HepG2 (cell line): ENCODE results near the gene MLX. TPM values are rescaled to one million over a fixed set of nuclear protein-coding genes. Genes with fewer than 3 reads are reported as not detected.

Experiments used
- AGO2 ChIP-seq: fragments of 200-400 bp; formaldehyde crosslinking; optimal IDR thresholded peaks from 2 replicates; pipeline ENCODE3; 2017; ENCODE audit warnings: mild to moderate bottlenecking, low read depth, low read length, moderate library complexity
- AKNA ChIP-seq: sonication (generic); formaldehyde crosslinking; IDR thresholded peaks from 2 replicates; pipeline ENCODE4 v1.4.0; 2020; ENCODE audit warnings: missing genetic modification reagents, borderline replicate concordance
- BRF2 ChIP-seq: sonication (generic); formaldehyde crosslinking; IDR thresholded peaks from 2 replicates; pipeline ENCODE4 v1.8.1; 2022; ENCODE audit warnings: mild to moderate bottlenecking, missing genetic modification reagents
- FOXK1 ChIP-seq: sonication (generic); formaldehyde crosslinking; IDR thresholded peaks from 2 replicates; pipeline ENCODE4 v1.4.0; 2020; ENCODE audit warnings: low read depth, missing genetic modification reagents, borderline replicate concordance
- FOXP1 ChIP-seq, 2 experiments: fragments of 450-650 bp in 1 of 2; IDR thresholded peaks; 2 replicates each; pipeline ENCODE4 v1.6.1; 2017 to 2018; ENCODE audit warnings: antibody characterized with exemption in 1 of 2
- GABPB1 ChIP-seq: IDR thresholded peaks from 2 replicates; pipeline ENCODE4 v1.6.1; 2016; ENCODE audit warnings: mild to moderate bottlenecking, missing genetic modification reagents, moderate library complexity, missing compliant biosample characterization
- HCFC1 ChIP-seq: fragments of 150-350 bp; IDR thresholded peaks from 2 replicates; pipeline ENCODE4 v1.6.1; 2014; ENCODE audit warnings: low read depth, low read length
- HNF4G ChIP-seq, 2 experiments: sonication (generic) in 1 of 2; formaldehyde crosslinking in 1 of 2; IDR thresholded peaks; 2 replicates each; pipeline versions ENCODE4 v1.4.0 to v1.6.1; 2011 to 2020; ENCODE audit warnings: borderline replicate concordance in 2 of 2, low read depth in 2 of 2, mild to moderate bottlenecking in 2 of 2, low read length in 1 of 2, missing genetic modification reagents in 1 of 2, moderate library complexity in 1 of 2
- NCOR1 ChIP-seq: fragments of 200-600 bp; sonication (generic); IDR thresholded peaks from 2 replicates; pipeline ENCODE4 v1.7.0; 2017; ENCODE audit warnings: antibody characterized with exemption, low read length, borderline replicate concordance
- PHF8 ChIP-seq: sonication (generic); formaldehyde crosslinking; IDR thresholded peaks from 2 replicates; pipeline ENCODE4 v1.5.0; 2020; ENCODE audit warnings: missing genetic modification reagents
- RNF2 ChIP-seq: fragments of 450-650 bp; conservative IDR thresholded peaks from 2 replicates; pipeline ENCODE4 v1.6.1; 2016; ENCODE audit warnings: low read depth
- SATB2 ChIP-seq: sonication (generic); formaldehyde crosslinking; IDR thresholded peaks from 2 replicates; pipeline ENCODE4 v1.5.0; 2020; ENCODE audit warnings: missing genetic modification reagents
- ZBTB2 ChIP-seq: sonication (generic); formaldehyde crosslinking; IDR thresholded peaks from 2 replicates; pipeline ENCODE4 v1.8.0; 2022; ENCODE audit warnings: low read depth, missing genetic modification reagents
- ZNF12 ChIP-seq: sonication (generic); formaldehyde crosslinking; IDR thresholded peaks from 2 replicates; pipeline ENCODE4 v1.5.0; 2020; ENCODE audit warnings: missing genetic modification reagents
- ZNF263 ChIP-seq: sonication (generic); formaldehyde crosslinking; IDR thresholded peaks from 2 replicates; pipeline ENCODE4 v1.4.0; 2020; ENCODE audit warnings: missing genetic modification reagents
- ZSCAN29 ChIP-seq: sonication (generic); formaldehyde crosslinking; conservative IDR thresholded peaks from 2 replicates; pipeline ENCODE4 v1.4.0; 2020; ENCODE audit warnings: mild to moderate bottlenecking, missing genetic modification reagents
- polyA plus RNA-seq, 8 experiments: library from polyadenylated mRNA; depleted of rRNA in 3 of 8; stranded (reverse) in 7 of 8; unstranded in 1 of 8; fragments of >200 nt; fragmentation: Illumina TruSeq in 4 of 8; extraction: Trizol in 4 of 8; gene quantifications; 2 replicates each; pipeline versions ENCODE4 v1.2.1 to v1.2.3, GENCODE V29; 2011 to 2016; ENCODE audit warnings: low read depth in 4 of 8, missing spikeins in 1 of 8, mixed read lengths in 1 of 8; ENCODE audit not compliant: insufficient read depth in 1 of 8
- total RNA-seq, 5 experiments: library from RNA; depleted of rRNA; stranded (reverse); fragments of >200 nt; fragmentation: Illumina TruSeq; extraction: Trizol; gene quantifications; 2 replicates each; pipeline ENCODE4 v1.2.3, GENCODE V29; 2016; ENCODE audit warnings: low read depth in 1 of 5
- TF ChIP-seq, protein P1 (sequence below): sonication (generic); formaldehyde crosslinking; IDR thresholded peaks from 2 replicates; pipeline ENCODE4 v1.4.0; 2020; ENCODE audit warnings: missing genetic modification reagents, borderline replicate concordance
- TF ChIP-seq, protein P2 (sequence below): sonication (generic); formaldehyde crosslinking; IDR thresholded peaks from 2 replicates; pipeline ENCODE4 v1.4.0; 2020; ENCODE audit warnings: mild to moderate bottlenecking, missing genetic modification reagents

MLX gene
- total and polyA plus RNA-seq, 2 of the 13 experiments (the other 11 are each of a cell fraction or from before 2014, with no cell fraction given) = 38.9 to 74.4 TPM

GRCh38 chr17:42531455-42532354 lies 35.2 kb upstream of the MLX start (continued):
- TF ChIP-seq FOXK1 (0 out of 2 replicates have a peak, but pooled peaks have one; percentile 28), AGO2 (no peak), AKNA (CRISPR knock-in tag) (0 out of 2 replicates have a peak, but pooled peaks have one; percentile 40), HCFC1 (no peak), GABPB1 (CRISPR knock-in tag) (peak; percentile 61; the same call in 1 of the 2 replicates), ZNF263 (peak; percentile 6; the same call in 1 of the 2 replicates), SATB2 (CRISPR knock-in tag) (no peak), BRF2 (CRISPR knock-in tag) (no peak), ZSCAN29 (CRISPR knock-in tag) (0 out of 2 replicates have a peak, but pooled peaks have one; percentile 54), NCOR1 (no peak), ZBTB2 (peak; percentile 92), PHF8 (CRISPR knock-in tag) (peak; percentile 41), ZNF12 (CRISPR knock-in tag) (no peak), RNF2 (no peak), FOXP1 (IDR thresholded peaks at IDR 0.05) (no peak), FOXP1 (CRISPR knock-in tag; IDR thresholded peaks at IDR 0.05) (no peak; the same call in 1 of the 2 replicates), HNF4G (IDR thresholded peaks at IDR 0.05; ENCODE audit: borderline replicate concordance, low read depth, low read length) (no peak), HNF4G (CRISPR knock-in tag; IDR thresholded peaks at IDR 0.05; ENCODE audit: borderline replicate concordance, low read depth) (no peak)
- TF ChIP-seq, protein P1, sequence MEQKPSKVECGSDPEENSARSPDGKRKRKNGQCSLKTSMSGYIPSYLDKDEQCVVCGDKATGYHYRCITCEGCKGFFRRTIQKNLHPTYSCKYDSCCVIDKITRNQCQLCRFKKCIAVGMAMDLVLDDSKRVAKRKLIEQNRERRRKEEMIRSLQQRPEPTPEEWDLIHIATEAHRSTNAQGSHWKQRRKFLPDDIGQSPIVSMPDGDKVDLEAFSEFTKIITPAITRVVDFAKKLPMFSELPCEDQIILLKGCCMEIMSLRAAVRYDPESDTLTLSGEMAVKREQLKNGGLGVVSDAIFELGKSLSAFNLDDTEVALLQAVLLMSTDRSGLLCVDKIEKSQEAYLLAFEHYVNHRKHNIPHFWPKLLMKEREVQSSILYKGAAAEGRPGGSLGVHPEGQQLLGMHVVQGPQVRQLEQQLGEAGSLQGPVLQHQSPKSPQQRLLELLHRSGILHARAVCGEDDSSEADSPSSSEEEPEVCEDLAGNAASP (CRISPR knock-in tag) = peak; percentile 91
- TF ChIP-seq, protein P2, sequence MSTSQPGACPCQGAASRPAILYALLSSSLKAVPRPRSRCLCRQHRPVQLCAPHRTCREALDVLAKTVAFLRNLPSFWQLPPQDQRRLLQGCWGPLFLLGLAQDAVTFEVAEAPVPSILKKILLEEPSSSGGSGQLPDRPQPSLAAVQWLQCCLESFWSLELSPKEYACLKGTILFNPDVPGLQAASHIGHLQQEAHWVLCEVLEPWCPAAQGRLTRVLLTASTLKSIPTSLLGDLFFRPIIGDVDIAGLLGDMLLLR = 0 out of 2 replicates have a peak, but pooled peaks have one; percentile 32
